GM21423 (cell line): ENCODE data around the gene POU1F1.
"Not testable (repeated sequence)": the region's sequence is repeated elsewhere in the genome, so short reads cannot be mapped to it uniquely, and the experiment has no call there.

ENCODE experiments used
- ATAC-seq: cut with Tn5 transposase; IDR thresholded peaks from one replicate; pipeline ENCODE4 v1.9.1; 2021; ENCODE audit warnings: mild to moderate bottlenecking, moderate library complexity; ENCODE audit not compliant: unreplicated experiment

Gene POU1F1

DNA sequence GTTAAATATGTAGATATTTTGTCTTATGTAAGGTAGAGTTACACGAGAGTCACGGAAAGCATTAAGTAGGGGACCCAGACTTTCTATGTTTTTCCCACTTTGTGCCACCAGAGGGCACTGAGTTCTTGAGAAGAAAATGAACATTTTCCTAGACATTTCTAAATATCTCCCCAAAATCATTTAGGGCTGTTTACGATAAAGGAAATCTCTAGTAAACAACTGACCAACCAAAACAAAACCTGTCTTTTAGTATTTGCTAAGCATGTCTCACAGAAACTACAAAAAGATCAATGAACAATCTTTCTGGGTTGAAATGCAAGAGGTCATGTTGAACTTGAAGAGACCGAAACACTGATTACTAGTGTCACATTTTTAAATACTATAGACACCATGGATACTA lies 16.1 kb downstream of the POU1F1 start:
- ATAC-seq = peak; percentile 74

- no peak for ATAC-seq
Measured at GRCh38 chr3:87250009-87250408, 26.4 kb downstream of the POU1F1 start.

DNA sequence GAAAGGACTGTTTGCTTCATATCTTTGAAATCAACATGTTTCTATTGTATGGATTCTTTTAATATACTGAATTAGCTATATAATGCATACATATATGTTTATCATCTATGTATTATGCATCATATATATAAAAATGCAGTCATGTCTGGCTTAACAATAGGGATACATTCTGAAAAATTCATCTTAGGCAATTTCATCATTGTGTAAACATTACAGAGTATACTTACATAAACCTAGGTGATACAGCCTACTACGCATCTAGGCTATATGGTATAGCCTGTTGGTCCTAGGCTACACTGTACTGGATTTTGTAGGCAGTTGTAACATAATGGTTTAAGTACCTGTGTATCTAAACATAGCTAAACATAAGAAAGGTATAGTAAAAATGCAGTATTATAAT lies 27.6 kb downstream of the POU1F1 start:
- no peak for ATAC-seq

DNA sequence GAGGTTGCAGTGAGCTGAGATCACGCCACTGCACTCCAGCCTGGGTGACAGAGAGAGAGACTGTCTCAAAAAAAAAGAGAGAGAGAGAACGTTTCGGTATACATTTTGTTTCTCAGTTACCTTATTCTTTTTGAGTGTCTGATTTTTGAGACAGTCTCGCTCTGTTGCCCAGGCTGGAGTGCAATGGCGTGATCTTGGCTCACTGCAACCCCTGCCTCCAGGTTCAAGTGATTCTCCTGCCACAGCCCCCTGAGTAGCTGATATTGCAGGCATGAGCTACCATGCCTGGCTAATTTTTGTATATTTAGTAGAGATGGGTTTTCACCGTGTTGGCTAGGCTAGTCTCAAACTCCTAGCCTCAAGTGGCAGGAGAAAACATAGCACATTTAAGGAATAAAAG lies 28.2 kb downstream of the POU1F1 start:
- ATAC-seq = not testable (repeated sequence)

DNA sequence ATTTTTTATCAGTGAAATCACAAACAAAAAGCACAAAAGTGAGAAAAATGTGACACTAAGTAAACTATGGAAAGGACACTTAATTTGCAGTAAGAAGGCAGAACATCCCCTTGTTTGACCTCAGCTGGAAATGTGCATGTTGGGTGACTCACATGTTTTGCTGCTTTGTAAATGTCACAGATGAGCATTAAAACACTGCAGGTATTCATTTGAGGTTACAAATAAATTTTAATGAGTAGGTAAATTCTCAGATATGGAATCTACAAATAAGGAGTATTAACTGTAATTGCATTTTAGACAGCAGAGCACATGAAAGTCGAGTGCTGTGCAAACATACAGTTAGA lies 29.0 kb downstream of the POU1F1 start:
- ATAC-seq = no peak

DNA sequence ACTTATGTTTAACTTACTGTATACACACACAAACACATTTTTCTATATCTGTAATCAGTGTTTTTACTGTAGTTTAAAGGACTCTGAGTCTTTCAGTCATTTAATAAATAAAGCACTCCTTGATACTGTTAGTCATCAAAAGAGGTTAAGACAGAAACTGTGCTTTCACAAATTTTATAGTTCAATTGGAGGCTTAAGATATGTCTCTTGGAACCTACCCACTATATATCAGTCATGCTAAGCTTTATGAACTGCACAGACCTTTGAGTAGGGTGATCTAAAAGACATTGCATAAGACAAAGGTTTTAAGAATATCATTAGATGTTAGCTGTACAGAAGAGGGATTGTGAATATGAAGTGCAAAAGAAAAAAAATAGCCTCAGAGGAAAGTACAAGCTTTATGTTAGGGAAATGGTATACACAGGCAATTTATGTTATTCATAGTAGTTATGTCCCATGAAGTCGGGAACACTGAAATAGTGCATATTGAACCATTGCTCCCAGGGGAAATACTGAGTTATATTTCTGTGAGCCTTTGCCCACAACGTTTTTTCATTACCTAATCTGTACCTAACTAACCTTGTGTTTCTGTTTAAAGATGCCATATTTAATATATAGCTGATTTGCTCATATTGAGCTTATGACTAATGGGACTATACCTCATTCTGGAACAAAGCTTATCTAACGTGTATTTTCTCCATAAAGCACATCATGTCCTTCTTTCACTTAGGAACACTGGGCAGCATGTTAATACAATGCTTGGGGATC lies 29.5 kb downstream of the POU1F1 start:
- ATAC-seq = no peak

DNA sequence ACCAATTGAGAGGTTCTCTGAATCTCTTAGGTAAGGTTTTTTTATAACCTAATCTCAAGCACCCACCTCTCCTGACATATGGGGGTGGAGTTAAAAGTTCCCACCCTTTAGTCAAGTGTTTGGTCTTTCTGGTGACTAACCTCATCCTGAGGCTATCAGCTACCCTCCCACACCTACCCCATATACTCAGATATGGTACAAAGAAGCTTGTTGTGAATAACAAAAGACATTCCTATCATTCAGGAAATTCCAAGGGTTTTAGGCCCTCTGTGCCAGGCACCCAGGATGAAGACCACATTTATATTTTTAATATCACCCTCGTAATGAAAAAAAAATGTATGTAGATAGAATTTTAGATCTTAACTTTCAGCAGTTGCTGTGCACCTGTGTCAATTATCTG lies 40.3 kb downstream of the POU1F1 start:
- no peak for ATAC-seq

DNA sequence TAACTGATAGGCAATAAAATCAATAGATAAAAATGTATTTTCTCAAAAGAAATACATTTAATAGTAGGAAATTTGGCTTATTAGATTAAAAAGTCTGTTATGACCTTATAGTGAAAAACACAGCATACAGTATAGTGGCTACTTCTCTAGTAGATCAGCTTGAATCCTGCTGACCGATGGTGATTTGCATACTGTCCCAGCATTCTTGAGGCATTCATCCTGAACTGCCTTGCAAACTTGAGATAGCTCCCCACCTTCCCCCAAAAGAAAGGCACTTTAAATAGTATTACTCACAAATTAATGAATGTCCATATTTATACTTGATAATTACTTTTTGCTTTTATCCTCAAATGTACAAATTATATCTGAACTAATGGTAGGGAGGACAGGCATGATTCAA lies 42.6 kb downstream of the POU1F1 start:
- no peak for ATAC-seq

DNA sequence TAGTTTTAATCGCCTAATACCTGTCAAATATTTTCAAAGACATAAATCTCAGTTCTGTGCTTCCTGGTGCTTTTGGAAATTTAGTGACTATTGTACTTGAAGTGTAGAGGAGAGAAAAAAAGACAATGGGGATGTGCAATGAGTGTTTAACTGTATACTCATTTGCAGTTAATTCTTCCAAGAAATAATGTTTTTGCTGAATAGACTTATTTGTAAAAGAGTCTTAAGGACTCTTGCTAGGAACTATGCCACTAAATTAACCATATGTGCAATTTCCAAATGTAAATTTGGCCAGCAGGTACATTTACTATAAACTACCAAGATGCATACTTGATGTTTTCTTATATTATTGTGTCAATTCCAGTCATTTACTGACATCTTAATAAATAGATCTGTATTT lies 47.3 kb downstream of the POU1F1 start:
- no peak for ATAC-seq

DNA sequence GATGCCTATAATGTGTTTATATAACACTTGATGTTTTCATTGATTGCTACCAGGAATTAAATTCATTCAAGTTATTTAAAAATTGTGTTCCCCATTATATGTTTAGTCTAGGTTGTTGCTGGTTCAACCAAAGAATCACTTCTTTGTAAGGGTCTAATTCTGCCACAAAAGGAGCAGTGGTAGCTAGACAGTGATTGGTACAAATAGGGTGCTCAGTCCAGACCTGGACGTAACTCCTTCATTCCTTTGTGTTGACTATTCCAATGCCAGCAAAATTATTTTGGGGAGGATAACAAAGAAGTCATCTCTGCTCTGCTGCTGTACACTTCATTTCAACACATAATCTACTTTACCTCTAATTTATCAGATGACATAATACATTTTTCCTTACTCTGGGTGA lies 48.1 kb downstream of the POU1F1 start:
- no peak for ATAC-seq

GRCh38 chr3:87227835-87228144 lies 48.6 kb downstream of the POU1F1 start:
- no peak for ATAC-seq

DNA sequence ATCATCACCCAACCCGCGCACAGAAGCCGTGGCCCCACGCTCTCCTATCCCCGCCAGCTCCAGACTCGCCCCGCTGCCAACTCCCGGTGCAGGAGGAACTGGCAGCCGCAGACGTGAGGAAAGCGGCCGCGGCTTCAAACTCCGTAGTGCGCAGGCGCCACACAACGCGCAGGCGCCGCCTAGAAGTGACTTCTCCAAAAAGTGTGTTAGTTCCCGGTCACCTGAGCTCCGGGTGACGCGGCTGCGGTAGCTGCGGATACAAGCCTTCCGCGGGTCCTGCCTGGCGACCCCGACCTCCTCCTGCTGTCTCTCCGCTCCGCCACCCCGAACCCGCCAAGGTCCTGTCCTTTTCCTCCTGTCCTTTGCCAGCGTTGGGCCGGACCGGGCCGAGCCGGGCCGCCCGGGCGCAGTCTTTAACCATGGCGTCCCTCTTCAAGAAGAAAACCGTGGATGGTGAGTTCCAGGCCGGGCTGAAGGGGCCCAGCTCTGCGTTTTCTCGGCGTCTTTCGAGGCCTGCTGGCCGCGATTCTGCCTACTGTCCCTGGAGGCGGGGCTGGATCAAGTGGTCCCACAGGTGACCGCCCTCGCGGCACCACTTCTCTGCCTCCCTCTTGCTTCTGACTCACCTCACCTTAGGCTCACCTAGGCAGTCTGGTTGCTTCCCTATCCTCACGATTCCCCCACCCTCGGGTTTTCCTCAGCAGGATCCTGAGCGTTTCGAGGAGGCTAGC lies 49.1 kb downstream of the POU1F1 start, which contains the start of gene CHMP2B:
CHMP2B (plus strand) TSS at position 206 of the 731 bp plus-strand sequence; CDS start at position 420, 214 bp downstream.
- ATAC-seq = peak; percentile 95

- no peak for ATAC-seq
Measured at GRCh38 chr3:87225659-87226058, 50.7 kb downstream of the POU1F1 start.

- ATAC-seq = no peak
Measured at GRCh38 chr3:87219611-87220010, 56.8 kb downstream of the POU1F1 start.

DNA sequence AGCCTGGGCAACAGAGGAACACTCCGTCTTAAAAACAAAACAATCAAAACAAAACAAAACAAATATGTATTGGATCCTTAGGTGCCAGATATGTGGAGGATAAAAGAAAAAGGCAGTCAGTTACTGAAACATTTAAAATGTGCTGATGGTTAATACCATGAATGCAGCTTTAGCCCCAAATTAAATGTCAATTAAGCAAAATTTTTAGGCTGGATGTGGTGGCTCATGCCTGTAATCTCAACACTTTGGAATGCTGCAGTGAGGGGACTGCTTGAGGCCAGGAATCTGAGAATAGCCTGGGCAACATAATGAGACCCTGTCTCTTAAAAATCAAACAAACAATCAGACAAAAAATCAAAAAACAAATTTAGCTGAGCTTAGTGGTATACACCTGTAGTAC lies 57.8 kb downstream of the POU1F1 start:
- ATAC-seq = no peak
